PC-3 (cell line): ENCODE results near the gene TMEM139. TPM values are rescaled to one million over a fixed set of nuclear protein-coding genes. Genes with fewer than 3 reads are reported as not detected.

Experiments used
- ATAC-seq: fragments of 200-7000 bp; cut with Tn5 transposase; 2 replicates; pipeline ENCODE4 v1.9.1; 2020; ENCODE audit warnings: mild to moderate bottlenecking, moderate library complexity
- BruUV-seq: library from RNA; stranded (reverse); fragments of 400-500 nt; replicated peaks from 2 replicates; lab custom pipeline; 2021; lab: Mats Ljungman, UMichigan
- CTCF ChIA-PET: fragments of 300-600 bp; sonication (Branson Sonifier 250); formaldehyde crosslinking; loops from one replicate; lab custom pipeline; 2022; ENCODE audit warnings: antibody characterized with exemption; lab: Charles Lee
- POLR2A ChIA-PET: fragments of 300-600 bp; sonication (Branson Sonifier 250); formaldehyde crosslinking; loops from one replicate; lab custom pipeline; 2022; ENCODE audit warnings: antibody characterized with exemption; ENCODE audit not compliant: unreplicated experiment; lab: Charles Lee
- DNase-seq: peaks from one replicate; pipeline ENCODE4 v3.0.0-alpha.2; 2015
- H2AFZ ChIP-seq: fragments of 300-600 bp; sonication (generic); 2 replicates; pipeline ENCODE4 v1.6.0; 2016; ENCODE audit warnings: antibody characterized with exemption, low read length
- H3F3A ChIP-seq: fragments of 300-600 bp; sonication (generic); one replicate; pipeline ENCODE4 v1.6.0; 2017; ENCODE audit warnings: antibody characterized with exemption, low read length, control low read depth, mild to moderate bottlenecking; ENCODE audit not compliant: unreplicated experiment
- H3K27ac ChIP-seq: fragments of 300-600 bp; sonication (generic); 2 replicates; pipeline ENCODE4 v1.5.1; 2016; ENCODE audit warnings: mild to moderate bottlenecking, low read length
- H3K27me3 ChIP-seq: fragments of 300-600 bp; sonication (generic); 2 replicates; pipeline ENCODE4 v1.6.1; 2016; ENCODE audit warnings: low read length, mixed read lengths
- H3K36me3 ChIP-seq: fragments of 300-600 bp; sonication (generic); 2 replicates; pipeline ENCODE4 v1.6.1; 2016; ENCODE audit warnings: low read depth, mixed run types, low read length, mixed read lengths
- H3K4me1 ChIP-seq: fragments of 300-600 bp; sonication (generic); 2 replicates; pipeline ENCODE4 v1.5.1; 2016; ENCODE audit warnings: low read length; ENCODE audit not compliant: insufficient read depth
- H3K4me2 ChIP-seq: fragments of 300-600 bp; sonication (generic); 2 replicates; pipeline ENCODE4 v1.6.0; 2016; ENCODE audit warnings: low read length
- H3K4me3 ChIP-seq: fragments of 300-600 bp; sonication (generic); 2 replicates; pipeline ENCODE4 v1.5.1; 2016; ENCODE audit warnings: mild to moderate bottlenecking, low read length, mixed read lengths
- H3K79me2 ChIP-seq: fragments of 300-600 bp; sonication (generic); 2 replicates; pipeline ENCODE4 v1.6.1; 2017; ENCODE audit warnings: low read length, mixed read lengths
- H3K9ac ChIP-seq: fragments of 300-600 bp; sonication (generic); 2 replicates; pipeline ENCODE4 v1.6.0; 2016; ENCODE audit warnings: mild to moderate bottlenecking, low read length
- H3K9me2 ChIP-seq: fragments of 300-600 bp; sonication (generic); replicated peaks from 2 replicates; pipeline ENCODE4 v1.6.1; 2016; ENCODE audit warnings: mixed run types, low read length, mixed read lengths
- H3K9me3 ChIP-seq: fragments of 300-600 bp; sonication (generic); 2 replicates; pipeline ENCODE4 v1.6.1; 2016; ENCODE audit warnings: low read length, mixed read lengths
- H4K20me1 ChIP-seq: fragments of 300-600 bp; sonication (generic); 2 replicates; pipeline ENCODE4 v1.6.1; 2016; ENCODE audit warnings: low read length, mixed read lengths
- CTCF ChIP-seq: fragments of 300-600 bp; sonication (generic); conservative IDR thresholded peaks from 2 replicates; pipeline ENCODE4 v1.5.1; 2017; ENCODE audit warnings: antibody characterized with exemption, low read depth, mild to moderate bottlenecking, low read length
- EZH2 ChIP-seq: fragments of 300-600 bp; sonication (generic); IDR thresholded peaks from one replicate; pipeline ENCODE4 v1.6.1; 2017; ENCODE audit warnings: antibody characterized with exemption, mild to moderate bottlenecking, low read length; ENCODE audit not compliant: unreplicated experiment
- EZH2phosphoT487 ChIP-seq: fragments of 300-600 bp; sonication (generic); IDR thresholded peaks from 2 replicates; pipeline ENCODE4 v1.6.1; 2018; ENCODE audit warnings: mild to moderate bottlenecking, antibody characterized with exemption, low read length, borderline replicate concordance
- intact Hi-C: fragments of 100-400 bp; cut with micrococcal nuclease; formaldehyde crosslinking; loops from 2 replicates; pipeline ENCODE4 v1.9.0; 2023
- total RNA-seq: library from RNA; depleted of rRNA; stranded (reverse); fragments of >200 nt; gene quantifications from 2 replicates; pipeline ENCODE4 v1.2.3, GENCODE V29; 2014

TMEM139 gene
- total RNA-seq, 1 experiment from 2014 or later: 5.2 TPM

GRCh38 chr7:143259765-143260164, 25.0 kb upstream of the TMEM139 start:
- H3K79me2 ChIP-seq: peaks cover 16% of the 10 kb centered on the region
- peak overlapping the region; percentile 18 for H3K27ac ChIP-seq
- H3K4me2 ChIP-seq: peak overlapping the region; percentile 56
- DNase-seq (peak; percentile 70), ATAC-seq (peak; percentile 27)
- POLR2A ChIA-PET: no interaction called here
- H3K4me1 ChIP-seq: peaks cover 49% of the 10 kb centered on the region
- H3K36me3 ChIP-seq: no peaks in the 10 kb centered on the region
- no peaks in the 10 kb centered on the region for H3K27me3 ChIP-seq
- BruUV-seq: no TSS peak
- H3K4me3 ChIP-seq: no peak overlapping the region
- H3K9me3 ChIP-seq: no peaks in the 10 kb centered on the region
- CTCF ChIA-PET: no interaction called here
- no peak overlapping the region for H2AFZ ChIP-seq
- TF ChIP-seq CTCF: no peak
- no peak for TF ChIP-seq EZH2
- no peak for TF ChIP-seq EZH2phosphoT487
- no peaks in the 10 kb centered on the region for H3K9me2 ChIP-seq
- no peak overlapping the region for H3K9ac ChIP-seq
- no peaks in the 10 kb centered on the region for H3F3A ChIP-seq
- intact Hi-C loops: no loop called here
- no peaks in the 10 kb centered on the region for H4K20me1 ChIP-seq

GRCh38 chr7:143261901-143262300, 22.9 kb upstream of the TMEM139 start:
- H3K27me3 ChIP-seq: no peaks in the 10 kb centered on the region
- no peak overlapping the region for H3K9ac ChIP-seq
- H4K20me1 ChIP-seq: no peaks in the 10 kb centered on the region
- no peak overlapping the region for H3K4me2 ChIP-seq
- no TSS peak for BruUV-seq
- peaks cover 24% of the 10 kb centered on the region for H3K79me2 ChIP-seq
- TF ChIP-seq EZH2 (no peak), CTCF (no peak), EZH2phosphoT487 (no peak)
- H3K36me3 ChIP-seq: 0 out of 2 replicates have a peak, but pooled peaks cover 3% of the 10 kb centered on the region
- no peak for DNase-seq
- H3K4me3 ChIP-seq: no peak overlapping the region
- ChIA-PET CTCF (no interaction called here), POLR2A (no interaction called here)
- H3K4me1 ChIP-seq: peaks cover 47% of the 10 kb centered on the region
- no peaks in the 10 kb centered on the region for H3F3A ChIP-seq
- intact Hi-C loops: loop anchor here (2.0 kb wide), 1 partner anchor 17 kb away; no protein-coding TSS in a partner anchor
- H3K9me2 ChIP-seq: no peaks in the 10 kb centered on the region
- H3K9me3 ChIP-seq: no peaks in the 10 kb centered on the region
- H3K27ac ChIP-seq: no peak overlapping the region
- no peak overlapping the region for H2AFZ ChIP-seq
- no peak for ATAC-seq
